ENCODE measurements around the gene PADI3. TPM values are rescaled to one million over a fixed set of nuclear protein-coding genes. Genes with fewer than 3 reads are reported as not detected.
A peak's percentile ranks its signal among the peaks of the same experiment; 100 is the strongest.
"Not testable (repeated sequence)": the region's sequence is repeated elsewhere in the genome, so short reads cannot be mapped to it uniquely, and the experiment has no call there.

Gene PADI3
- total RNA-seq, 4 donors from 2014 or later = not detected

DNA sequence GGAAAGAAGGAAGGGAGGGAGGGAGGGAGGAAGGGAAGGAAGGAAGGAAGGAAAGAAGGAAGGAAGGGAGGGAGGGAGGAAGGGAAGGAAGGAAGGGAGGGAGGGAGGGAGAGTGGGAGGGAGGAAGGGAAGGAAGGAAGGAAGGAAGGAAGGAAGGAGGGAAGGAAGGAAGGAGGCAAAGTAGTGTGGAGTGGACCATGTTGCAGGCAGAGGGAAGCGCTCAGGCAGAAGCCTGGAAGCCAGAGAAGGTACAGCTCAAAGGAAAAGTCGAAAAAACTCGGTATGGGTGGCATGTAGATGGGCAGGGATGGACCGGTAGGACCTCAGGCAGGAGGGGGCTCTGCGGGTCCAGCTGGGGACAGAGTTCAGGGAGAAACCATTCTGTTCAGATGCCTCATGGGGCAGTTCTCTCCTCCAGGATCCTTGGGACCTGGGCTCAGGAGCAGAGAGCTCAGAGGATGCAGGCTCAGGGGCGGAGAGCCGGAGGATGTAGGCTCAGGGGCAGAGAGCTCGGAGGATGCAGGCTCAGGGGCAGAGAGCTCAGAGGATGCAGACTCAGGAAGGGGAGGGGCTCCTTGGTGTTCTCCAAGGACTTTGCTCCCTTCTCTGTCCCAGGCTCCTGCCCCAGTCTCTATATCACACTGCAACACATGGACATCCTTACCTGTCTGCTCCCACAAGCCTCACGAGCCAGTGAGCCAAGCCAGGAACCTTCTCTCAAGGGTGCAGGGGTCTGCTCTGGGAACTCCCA lies 13.6 kb upstream of the PADI3 start:
- no peak for DNase-seq (ENCODE audit: extremely low spot score)
- no peak for TF ChIP-seq POLR2AphosphoS5 (IDR thresholded peaks at IDR 0.05)
- H3K9me3 ChIP-seq = no peaks in the 10 kb centered on the region
- H3K27me3 ChIP-seq = peaks cover 0 to 31% (median 0%) of the 10 kb centered on the region in 4 donors
- H3K36me3 ChIP-seq = no peaks in the 10 kb centered on the region
- intact Hi-C loops (cut with DNase I) = no loop called here
- no peak overlapping the region for H3K4me3 ChIP-seq
- 92% methylated on average over 9 of the region's 9 CpGs for WGBS
- H3K27ac ChIP-seq (replicated peaks in 1 of 4) = no peak overlapping the region
- peaks cover 0 to 6% (median 2%) of the 10 kb centered on the region in 4 donors for H3K4me1 ChIP-seq

DNA sequence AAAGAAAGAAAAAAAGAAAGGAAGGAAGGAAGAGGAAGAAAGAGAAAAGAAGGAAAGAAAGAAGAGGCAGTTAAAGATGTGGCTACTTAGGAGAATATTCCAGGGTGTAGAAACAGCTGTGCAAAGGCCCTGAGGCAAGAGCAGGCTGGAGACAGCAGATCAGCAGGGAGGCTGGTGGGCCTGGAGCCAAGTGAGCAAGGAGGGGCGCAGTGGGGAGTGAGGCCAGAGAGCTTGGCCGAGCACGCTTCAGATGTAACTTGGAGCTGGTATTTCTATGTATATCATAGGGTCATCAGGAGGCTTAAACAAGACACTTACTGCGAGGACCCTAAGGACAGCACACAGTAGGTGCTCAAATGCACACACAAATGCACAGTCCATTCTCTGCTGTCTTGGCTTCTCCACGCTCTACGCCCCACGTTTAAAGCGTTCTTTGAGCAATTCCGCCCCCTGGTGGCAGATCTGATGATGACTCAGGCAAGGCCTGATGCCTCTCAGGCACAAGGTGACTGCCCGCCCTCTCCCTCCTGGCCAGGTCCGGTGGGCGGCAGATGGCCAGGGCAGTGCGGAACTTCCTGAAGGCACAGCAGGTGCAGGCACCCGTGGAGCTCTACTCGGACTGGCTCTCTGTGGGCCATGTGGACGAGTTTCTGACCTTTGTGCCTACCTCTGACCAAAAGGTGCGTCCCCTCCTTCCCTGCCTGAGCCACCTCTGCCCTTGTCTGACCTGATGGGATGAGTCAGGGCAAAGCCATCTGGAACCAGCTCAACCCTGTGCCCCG lies 11.9 kb upstream of the PADI3 start:
- H3K27ac ChIP-seq (replicated peaks in 1 of 4) = no peak overlapping the region
- H3K4me3 ChIP-seq = no peak overlapping the region
- DNase-seq (ENCODE audit: extremely low spot score) = peak; percentile 95
- H3K36me3 ChIP-seq = no peaks in the 10 kb centered on the region
- intact Hi-C loops (cut with DNase I) = loop anchor here (1.0 kb wide), 1 partner anchor 112 kb away; no protein-coding TSS in a partner anchor
- H3K4me1 ChIP-seq = peaks cover 0 to 6% (median 2%) of the 10 kb centered on the region in 4 donors
- no peak for TF ChIP-seq POLR2AphosphoS5 (IDR thresholded peaks at IDR 0.05)
- TF ChIP-seq, protein P1, sequence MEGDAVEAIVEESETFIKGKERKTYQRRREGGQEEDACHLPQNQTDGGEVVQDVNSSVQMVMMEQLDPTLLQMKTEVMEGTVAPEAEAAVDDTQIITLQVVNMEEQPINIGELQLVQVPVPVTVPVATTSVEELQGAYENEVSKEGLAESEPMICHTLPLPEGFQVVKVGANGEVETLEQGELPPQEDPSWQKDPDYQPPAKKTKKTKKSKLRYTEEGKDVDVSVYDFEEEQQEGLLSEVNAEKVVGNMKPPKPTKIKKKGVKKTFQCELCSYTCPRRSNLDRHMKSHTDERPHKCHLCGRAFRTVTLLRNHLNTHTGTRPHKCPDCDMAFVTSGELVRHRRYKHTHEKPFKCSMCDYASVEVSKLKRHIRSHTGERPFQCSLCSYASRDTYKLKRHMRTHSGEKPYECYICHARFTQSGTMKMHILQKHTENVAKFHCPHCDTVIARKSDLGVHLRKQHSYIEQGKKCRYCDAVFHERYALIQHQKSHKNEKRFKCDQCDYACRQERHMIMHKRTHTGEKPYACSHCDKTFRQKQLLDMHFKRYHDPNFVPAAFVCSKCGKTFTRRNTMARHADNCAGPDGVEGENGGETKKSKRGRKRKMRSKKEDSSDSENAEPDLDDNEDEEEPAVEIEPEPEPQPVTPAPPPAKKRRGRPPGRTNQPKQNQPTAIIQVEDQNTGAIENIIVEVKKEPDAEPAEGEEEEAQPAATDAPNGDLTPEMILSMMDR (IDR thresholded peaks at IDR 0.05) = peak; percentile 78 to 94 (median 83)
- no peak for TF ChIP-seq EP300 (IDR thresholded peaks at IDR 0.05)
- no peaks in the 10 kb centered on the region for H3K9me3 ChIP-seq
- H3K27me3 ChIP-seq = peaks cover 0 to 37% (median 0%) of the 10 kb centered on the region in 4 donors
- WGBS = 25% methylated on average over 10 of the region's 18 CpGs

DNA sequence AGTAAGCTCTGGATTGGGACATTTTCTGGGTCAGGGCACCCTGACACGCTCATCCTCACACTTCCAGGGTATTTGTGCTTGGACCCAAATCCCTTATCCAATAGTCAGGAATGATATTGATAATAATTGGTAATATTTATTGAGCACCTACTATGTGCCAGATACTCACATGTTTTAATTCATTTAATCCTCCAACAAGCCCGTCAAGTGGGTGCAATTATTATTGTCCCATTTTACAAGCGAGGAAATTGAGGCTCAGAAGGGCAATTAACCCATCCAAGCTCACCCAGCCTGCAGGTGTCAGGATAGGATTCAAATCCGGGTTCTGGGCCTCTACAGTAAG lies 11.4 kb upstream of the PADI3 start:
- 73% methylated on average over 4 of the region's 4 CpGs for WGBS
- no peak overlapping the region for H3K4me3 ChIP-seq
- intact Hi-C loops (cut with DNase I) = loop anchor here (1.0 kb wide), 1 partner anchor 112 kb away; no protein-coding TSS in a partner anchor
- no peaks in the 10 kb centered on the region for H3K36me3 ChIP-seq
- H3K9me3 ChIP-seq = no peaks in the 10 kb centered on the region
- DNase-seq (ENCODE audit: extremely low spot score) = no peak
- H3K27me3 ChIP-seq = peaks cover 0 to 41% (median 0%) of the 10 kb centered on the region in 4 donors
- TF ChIP-seq POLR2A (IDR thresholded peaks at IDR 0.05; ENCODE audit: low read depth) (no peak), EP300 (IDR thresholded peaks at IDR 0.05) (no peak), POLR2AphosphoS5 (IDR thresholded peaks at IDR 0.05) (no peak)
- TF ChIP-seq, protein P1 (IDR thresholded peaks at IDR 0.05) = no peak
- peaks cover 0 to 6% (median 2%) of the 10 kb centered on the region in 4 donors for H3K4me1 ChIP-seq
- H3K27ac ChIP-seq (replicated peaks in 1 of 4) = no peak overlapping the region

DNA sequence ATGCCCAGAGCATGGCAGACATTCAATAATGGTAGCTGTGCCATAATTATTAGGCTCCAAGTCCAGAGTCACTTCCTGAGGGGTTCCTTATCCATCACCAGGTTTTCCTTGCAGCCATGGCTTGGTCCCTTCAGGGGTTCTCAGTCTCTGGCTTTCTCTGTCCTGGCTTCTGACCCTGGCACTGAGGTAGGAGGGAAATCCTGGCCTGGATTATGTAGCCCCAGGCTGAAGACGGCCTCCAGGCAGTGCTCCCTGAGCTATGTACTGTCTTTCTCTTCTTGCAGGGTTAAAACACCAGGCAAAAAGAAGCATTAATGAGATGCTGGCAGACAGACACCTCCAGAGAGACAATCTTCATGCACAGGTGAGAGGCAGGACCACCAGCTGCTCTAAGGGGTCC lies 9.5 kb upstream of the PADI3 start:
- Histone ChIP-seq H3K36me3 (no peaks in the 10 kb centered on the region), H3K4me3 (no peak overlapping the region), H3K27ac (replicated peaks in 1 of 4) (no peak overlapping the region), H3K9me3 (no peaks in the 10 kb centered on the region), H3K27me3 (peaks cover 0 to 34% (median 0%) of the 10 kb centered on the region in 4 donors), H3K4me1 (peaks cover 0 to 4% (median 0%) of the 10 kb centered on the region in 4 donors)
- WGBS = 0% methylated on average over 1 of the region's 1 CpG
- TF ChIP-seq POLR2A (IDR thresholded peaks at IDR 0.05; ENCODE audit: low read depth) = no peak
- TF ChIP-seq, protein P1 (IDR thresholded peaks at IDR 0.05) = no peak
- TF ChIP-seq POLR2AphosphoS5 (IDR thresholded peaks at IDR 0.05) = no peak
- no peak for TF ChIP-seq EP300 (IDR thresholded peaks at IDR 0.05)
- no peak for DNase-seq (ENCODE audit: extremely low spot score)
- intact Hi-C loops (cut with DNase I) = no loop called here

DNA sequence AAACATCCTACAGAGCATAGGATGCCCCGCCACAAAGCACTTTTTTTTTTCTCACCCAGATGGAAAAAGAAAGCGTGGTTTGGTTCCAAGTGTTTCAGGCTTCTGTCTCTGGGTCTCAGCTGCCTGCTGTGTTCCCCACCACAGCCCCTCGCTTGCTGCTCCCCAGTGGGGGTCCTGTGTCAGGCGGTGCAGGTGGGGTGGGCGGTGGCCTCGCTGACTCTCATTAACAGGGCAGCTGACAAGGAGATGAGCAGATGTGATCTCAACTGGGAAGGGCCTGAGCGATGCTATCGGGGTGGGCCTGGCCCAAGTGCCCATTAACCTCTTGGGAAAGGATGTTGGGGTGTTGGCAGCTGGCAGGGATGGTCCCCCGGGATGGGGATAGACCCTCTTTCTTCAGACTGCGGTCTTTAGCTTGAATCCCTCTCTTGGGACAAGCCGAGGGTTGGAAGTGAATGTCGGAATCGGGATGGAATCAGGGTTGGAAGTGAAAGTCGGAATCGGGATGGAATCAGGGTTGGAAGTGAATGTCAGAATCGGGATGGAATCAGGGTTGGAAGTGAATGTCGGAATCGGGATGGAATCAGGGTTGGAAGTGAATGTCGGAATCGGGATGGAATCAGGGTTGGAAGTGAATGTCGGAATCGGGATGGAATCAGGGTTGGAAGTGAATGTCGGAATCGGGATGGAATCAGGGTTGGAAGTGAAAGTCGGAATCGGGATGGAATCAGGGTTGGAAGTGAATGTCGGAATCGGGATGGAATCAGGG lies 7.7 kb upstream of the PADI3 start:
- H3K4me1 ChIP-seq; H3K4me3 ChIP-seq; H3K27ac ChIP-seq (replicated peaks in 1 of 4); DNase-seq (ENCODE audit: extremely low spot score); intact Hi-C loops (cut with DNase I); H3K9me3 ChIP-seq; H3K36me3 ChIP-seq: not testable (repeated sequence)
- 58% methylated on average over 20 of the region's 28 CpGs for WGBS
- peaks cover 0 to 34% (median 0%) of the 10 kb centered on the region in 4 donors for H3K27me3 ChIP-seq

DNA sequence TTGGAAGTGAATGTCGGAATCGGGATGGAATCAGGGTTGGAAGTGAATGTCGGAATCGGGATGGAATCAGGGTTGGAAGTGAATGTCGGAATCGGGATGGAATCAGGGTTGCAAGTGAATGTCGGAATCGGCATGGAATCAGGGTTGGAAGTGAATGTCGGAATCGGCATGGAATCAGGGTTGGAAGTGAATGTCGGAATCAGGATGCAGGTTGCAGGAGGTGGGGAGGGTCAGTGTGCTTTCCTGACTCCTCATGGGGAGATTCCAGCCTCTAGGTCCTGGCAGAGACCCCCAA lies 7.2 kb upstream of the PADI3 start:
- H3K4me1 ChIP-seq; DNase-seq (ENCODE audit: extremely low spot score); intact Hi-C loops (cut with DNase I); H3K9me3 ChIP-seq; H3K36me3 ChIP-seq; H3K27ac ChIP-seq (replicated peaks in 1 of 4); H3K4me3 ChIP-seq: not testable (repeated sequence)
- WGBS = 76% methylated on average over 11 of the region's 11 CpGs
- H3K27me3 ChIP-seq = peaks cover 0 to 30% (median 0%) of the 10 kb centered on the region in 4 donors
